SU-DHL-6 (cell line): Measurements from ENCODE around the gene ECHDC1.
A peak's percentile ranks its signal among the peaks of the same experiment; 100 is the strongest.

Source experiments
- H2AFZ ChIP-seq: fragments of 200-600 bp; sonication (generic); 2 replicates; pipeline ENCODE4 v1.6.1; 2014; ENCODE audit warnings: low read depth, mild to moderate bottlenecking, moderate library complexity, mixed read lengths, antibody characterized with exemption, low read length; ENCODE audit not compliant: severe bottlenecking
- H3F3A ChIP-seq: fragments of 200-600 bp; shearing (Covaris generic); 2 replicates; pipeline ENCODE4 v1.6.0; 2016; ENCODE audit warnings: antibody characterized with exemption, mild to moderate bottlenecking; ENCODE audit not compliant: insufficient read depth
- H3K27ac ChIP-seq: fragments of 200-600 bp; sonication (generic); 2 replicates; pipeline ENCODE4 v1.5.1; 2016; ENCODE audit warnings: low read depth, mild to moderate bottlenecking, low read length, moderate library complexity, mixed read lengths
- H3K27me3 ChIP-seq: fragments of 200-600 bp; sonication (generic), shearing (Covaris generic); 2 replicates; pipeline ENCODE4 v1.6.0; 2014; ENCODE audit warnings: mild to moderate bottlenecking, low read length
- H3K36me3 ChIP-seq: fragments of 200-600 bp; sonication (generic); 2 replicates; pipeline ENCODE4 v1.6.1; 2014; ENCODE audit warnings: mild to moderate bottlenecking, low read length, mixed read lengths
- H3K4me2 ChIP-seq: fragments of 300-600, 200-600 bp; shearing (Covaris generic), sonication (generic); 2 replicates; pipeline ENCODE4 v1.6.0; 2014; ENCODE audit warnings: low read length, low read depth, mild to moderate bottlenecking; ENCODE audit not compliant: poor library complexity, severe bottlenecking
- H3K4me3 ChIP-seq: fragments of 200-600 bp; sonication (generic); 2 replicates; pipeline ENCODE4 v1.5.1; 2014; ENCODE audit warnings: antibody characterized with exemption, low read length, mild to moderate bottlenecking, mixed read lengths; ENCODE audit not compliant: insufficient read depth, poor library complexity, severe bottlenecking
- H3K79me2 ChIP-seq: fragments of 200-600 bp; sonication (generic); 2 replicates; pipeline ENCODE4 v1.6.1; 2014; ENCODE audit warnings: mild to moderate bottlenecking, low read length, moderate library complexity; ENCODE audit not compliant: insufficient read depth
- H3K9ac ChIP-seq: fragments of 200-600 bp; sonication (generic); 2 replicates; pipeline ENCODE4 v1.7.0; 2014; ENCODE audit warnings: mild to moderate bottlenecking, low read length
- H3K9me2 ChIP-seq: fragments of 200-600 bp; sonication (generic); replicated peaks from 2 replicates; pipeline ENCODE4 v1.6.1; 2014; ENCODE audit warnings: low read length; ENCODE audit not compliant: insufficient read depth
- H3K9me3 ChIP-seq: fragments of 200-600 bp; sonication (generic); 2 replicates; pipeline ENCODE4 v1.6.1; 2014; ENCODE audit warnings: low read length, mixed read lengths; ENCODE audit not compliant: insufficient read depth
- H4K20me1 ChIP-seq: fragments of 200-600 bp; sonication (generic); 2 replicates; pipeline ENCODE4 v1.6.1; 2014; ENCODE audit warnings: low read depth, mild to moderate bottlenecking, antibody characterized with exemption, low read length, moderate library complexity, mixed read lengths
- EZH2phosphoT487 ChIP-seq: fragments of 200-600 bp; sonication (generic), shearing (Covaris generic); conservative IDR thresholded peaks from 2 replicates; pipeline ENCODE4 v1.6.1; 2018; ENCODE audit warnings: mild to moderate bottlenecking, antibody characterized with exemption, low read length, moderate library complexity, mixed read lengths
- TF ChIP-seq, protein P1 (sequence below): fragments of 200-600 bp; sonication (generic); IDR thresholded peaks from one replicate; pipeline ENCODE4 v1.5.1; 2017; ENCODE audit warnings: antibody characterized with exemption, mild to moderate bottlenecking, low read length, moderate library complexity; ENCODE audit not compliant: insufficient read depth, poor library complexity, severe bottlenecking

ECHDC1 gene

DNA sequence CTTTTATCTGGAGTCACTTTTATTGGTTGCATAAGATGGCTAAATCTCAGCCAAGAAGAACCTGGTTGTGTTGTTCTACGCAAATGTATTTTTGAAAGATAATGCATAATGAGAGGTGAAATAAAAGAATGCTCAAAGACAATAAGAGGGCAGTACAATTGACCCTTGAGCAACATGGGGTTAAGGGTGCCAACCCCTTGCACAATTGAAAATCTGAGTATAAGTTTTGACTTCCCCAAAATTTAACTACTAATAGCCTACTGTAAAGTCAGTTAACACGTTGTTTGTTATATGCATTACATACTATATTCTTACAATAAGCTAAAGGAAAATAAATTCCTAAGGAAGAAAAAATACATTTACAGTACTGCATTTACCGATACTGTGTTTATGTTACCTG, 70.8 kb downstream of the ECHDC1 start:
- Histone ChIP-seq H4K20me1 (peaks cover 45% of the 10 kb centered on the region; the same call in 1 of the 2 replicates), H3K4me2 (no peak overlapping the region), H3K9me3 (no peaks in the 10 kb centered on the region), H3K9me2 (no peaks in the 10 kb centered on the region), H3F3A (no peaks in the 10 kb centered on the region; the same call in 1 of the 2 replicates), H3K27ac (no peak overlapping the region), H3K27me3 (no peaks in the 10 kb centered on the region), H2AFZ (no peak overlapping the region), H3K9ac (no peak overlapping the region), H3K4me3 (no peak overlapping the region), H3K79me2 (peaks cover 67% of the 10 kb centered on the region), H3K36me3 (no peaks in the 10 kb centered on the region)
- TF ChIP-seq, protein P1, sequence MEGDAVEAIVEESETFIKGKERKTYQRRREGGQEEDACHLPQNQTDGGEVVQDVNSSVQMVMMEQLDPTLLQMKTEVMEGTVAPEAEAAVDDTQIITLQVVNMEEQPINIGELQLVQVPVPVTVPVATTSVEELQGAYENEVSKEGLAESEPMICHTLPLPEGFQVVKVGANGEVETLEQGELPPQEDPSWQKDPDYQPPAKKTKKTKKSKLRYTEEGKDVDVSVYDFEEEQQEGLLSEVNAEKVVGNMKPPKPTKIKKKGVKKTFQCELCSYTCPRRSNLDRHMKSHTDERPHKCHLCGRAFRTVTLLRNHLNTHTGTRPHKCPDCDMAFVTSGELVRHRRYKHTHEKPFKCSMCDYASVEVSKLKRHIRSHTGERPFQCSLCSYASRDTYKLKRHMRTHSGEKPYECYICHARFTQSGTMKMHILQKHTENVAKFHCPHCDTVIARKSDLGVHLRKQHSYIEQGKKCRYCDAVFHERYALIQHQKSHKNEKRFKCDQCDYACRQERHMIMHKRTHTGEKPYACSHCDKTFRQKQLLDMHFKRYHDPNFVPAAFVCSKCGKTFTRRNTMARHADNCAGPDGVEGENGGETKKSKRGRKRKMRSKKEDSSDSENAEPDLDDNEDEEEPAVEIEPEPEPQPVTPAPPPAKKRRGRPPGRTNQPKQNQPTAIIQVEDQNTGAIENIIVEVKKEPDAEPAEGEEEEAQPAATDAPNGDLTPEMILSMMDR, result no peak

DNA sequence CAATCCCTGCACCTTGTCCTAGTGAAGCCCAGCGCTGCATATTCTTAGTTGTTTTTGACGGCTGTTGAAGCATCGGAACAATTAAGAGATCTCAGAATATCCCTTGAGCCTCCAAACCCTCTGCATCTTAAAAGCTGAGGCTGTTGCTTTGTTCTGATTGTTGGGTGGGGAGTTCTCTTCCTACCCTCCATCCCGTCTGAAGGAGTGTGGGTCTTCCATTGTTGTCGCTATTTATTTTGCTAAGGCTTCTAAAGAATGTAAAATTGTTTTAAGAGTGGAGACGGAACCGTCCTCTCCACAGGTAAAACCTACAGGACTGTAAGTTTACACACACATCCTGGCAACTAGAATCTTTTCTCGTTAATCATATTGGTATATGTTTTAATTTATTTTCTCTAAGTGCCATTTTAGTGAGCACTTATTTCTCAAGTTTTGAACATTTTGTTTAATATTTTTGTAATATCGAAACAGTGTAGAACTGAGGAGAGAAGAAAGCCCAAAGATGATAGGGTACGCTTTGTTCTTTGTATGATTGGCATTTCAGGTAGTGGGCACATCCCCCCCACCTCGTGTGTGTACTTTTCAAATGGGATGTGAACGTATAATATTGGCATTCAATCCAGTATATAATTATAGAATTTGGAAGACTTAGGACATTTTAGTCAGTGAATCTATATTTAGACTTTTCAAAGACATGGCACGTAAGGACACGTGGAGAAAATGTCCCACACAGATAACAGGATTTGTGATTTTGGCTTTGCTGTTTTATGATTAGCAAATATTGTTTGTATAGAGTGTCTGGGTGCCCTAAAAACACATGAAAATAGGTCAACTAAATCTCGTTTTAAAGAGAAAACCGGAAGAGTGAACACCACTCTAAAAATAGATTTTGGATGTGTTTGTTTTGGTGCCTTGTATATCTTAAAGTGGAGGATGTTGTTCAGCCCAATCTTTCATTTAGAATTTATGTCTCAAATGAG, 75.5 kb downstream of the ECHDC1 start:
- H3K9me3 ChIP-seq, result no peaks in the 10 kb centered on the region
- TF ChIP-seq EZH2phosphoT487, result no peak
- TF ChIP-seq, protein P1, result no peak
- H3F3A ChIP-seq, result peaks cover 15% of the 10 kb centered on the region
- H3K27ac ChIP-seq, result peak overlapping the region; percentile 95
- H2AFZ ChIP-seq, result peak overlapping the region; percentile 82
- peaks cover 56% of the 10 kb centered on the region for H3K79me2 ChIP-seq
- peak overlapping the region; percentile 88 for H3K4me3 ChIP-seq
- no peaks in the 10 kb centered on the region for H3K36me3 ChIP-seq
- peaks cover 29% of the 10 kb centered on the region; the same call in 1 of the 2 replicates for H4K20me1 ChIP-seq
- no peaks in the 10 kb centered on the region for H3K9me2 ChIP-seq
- H3K27me3 ChIP-seq, result no peaks in the 10 kb centered on the region
- peak overlapping the region; percentile 95 for H3K4me2 ChIP-seq
- peak overlapping the region; percentile 82 for H3K9ac ChIP-seq

DNA sequence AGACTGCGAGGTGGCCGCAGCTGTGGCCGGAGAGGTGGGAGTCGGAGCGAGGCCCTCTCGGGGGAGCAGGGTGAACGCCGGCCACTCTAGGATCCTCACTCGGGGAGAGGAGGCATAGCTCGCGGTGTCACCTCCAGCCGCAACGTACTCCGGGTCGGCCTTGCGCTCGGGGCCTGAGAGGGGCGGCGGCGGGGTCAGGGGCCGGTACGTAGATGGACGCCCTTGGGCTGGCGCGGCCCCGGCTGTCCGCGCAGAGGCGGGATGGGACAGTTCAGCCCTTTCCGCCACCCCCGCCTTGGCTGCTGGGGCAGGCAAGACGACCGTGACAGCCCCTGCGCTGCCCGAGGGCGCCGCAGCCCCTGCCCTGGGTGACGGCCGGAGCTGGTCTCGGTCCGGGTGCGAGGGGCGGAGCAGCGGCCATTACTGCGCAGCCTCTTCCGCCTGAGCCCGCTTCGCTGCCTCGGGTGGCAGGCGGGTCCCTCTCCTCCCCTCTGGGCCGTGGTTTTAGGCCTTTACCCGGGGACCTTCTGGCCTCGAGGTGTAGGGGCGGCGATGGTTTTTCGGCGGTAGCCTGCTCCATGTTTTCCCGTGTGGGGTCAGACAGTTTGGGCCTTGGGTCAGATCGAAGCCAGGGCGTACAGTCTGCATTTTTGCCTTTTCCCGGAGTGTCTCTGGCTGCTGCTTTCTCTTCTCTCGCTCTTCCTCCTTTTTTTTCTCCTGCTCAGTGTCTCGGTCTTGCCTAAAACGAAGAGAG, 76.3 kb downstream of the ECHDC1 start:
- Histone ChIP-seq H3K9me2 (no peaks in the 10 kb centered on the region), H3F3A (peaks cover 15% of the 10 kb centered on the region), H3K4me3 (peak overlapping the region; percentile 88), H3K9me3 (no peaks in the 10 kb centered on the region), H3K9ac (peak overlapping the region; percentile 82), H3K36me3 (no peaks in the 10 kb centered on the region), H3K27ac (peak overlapping the region; percentile 95), H2AFZ (peak overlapping the region; percentile 82), H4K20me1 (peaks cover 27% of the 10 kb centered on the region; the same call in 1 of the 2 replicates), H3K27me3 (no peaks in the 10 kb centered on the region), H3K4me2 (peak overlapping the region; percentile 95), H3K79me2 (peaks cover 48% of the 10 kb centered on the region)
- TF ChIP-seq EZH2phosphoT487, result no peak
- TF ChIP-seq, protein P1, result no peak
